ENCODE measurements around the gene OSR1.
A peak's percentile ranks its signal among the peaks of the same experiment; 100 is the strongest.
"Not testable (repeated sequence)": the region's sequence is repeated elsewhere in the genome, so short reads cannot be mapped to it uniquely, and the experiment has no call there.

OSR1 gene

DNA sequence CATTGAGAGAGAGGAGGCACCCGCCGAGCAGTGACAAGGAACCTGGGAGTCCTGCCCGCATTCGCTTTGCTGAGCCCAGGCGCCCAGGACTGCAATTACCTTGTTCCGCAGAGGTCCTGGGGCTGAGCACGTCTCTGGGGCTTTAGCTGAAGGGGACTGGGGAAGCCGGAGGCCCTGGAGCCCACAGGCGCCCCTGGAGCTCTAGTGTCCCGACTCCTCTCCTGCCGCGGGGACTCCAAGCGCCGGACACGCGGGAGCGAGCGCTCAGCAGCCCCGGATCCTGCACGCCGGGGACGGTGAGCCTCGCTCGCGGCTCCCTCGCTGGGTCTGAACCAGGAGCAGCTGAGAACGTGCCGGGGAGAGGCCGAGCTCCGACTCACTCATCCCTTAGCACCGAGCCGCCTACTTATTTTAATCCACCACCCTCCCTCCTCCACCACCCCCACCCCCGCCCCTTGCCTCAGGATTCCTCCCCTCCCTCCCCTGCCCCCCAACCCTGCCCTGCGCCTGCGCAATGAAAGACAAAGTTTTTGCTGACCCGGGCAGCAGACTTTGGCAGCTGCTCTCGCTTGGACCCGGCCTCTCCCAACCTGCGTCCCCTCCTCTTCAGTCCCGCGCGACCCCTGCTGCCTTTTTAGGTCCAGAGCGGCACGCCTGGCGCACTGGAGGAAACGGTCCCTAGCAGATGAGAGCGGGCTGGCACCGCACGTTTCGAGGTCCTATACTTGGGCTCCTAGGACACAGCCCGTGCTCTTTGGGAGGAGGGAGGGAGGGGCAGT is at the start of gene OSR1:
TSS of gene OSR1 (minus strand) at position 382 of the 779 bp plus-strand sequence. CDS start 4,818 bp downstream, outside the sequence.
- DNase-seq, result no peak

DNA sequence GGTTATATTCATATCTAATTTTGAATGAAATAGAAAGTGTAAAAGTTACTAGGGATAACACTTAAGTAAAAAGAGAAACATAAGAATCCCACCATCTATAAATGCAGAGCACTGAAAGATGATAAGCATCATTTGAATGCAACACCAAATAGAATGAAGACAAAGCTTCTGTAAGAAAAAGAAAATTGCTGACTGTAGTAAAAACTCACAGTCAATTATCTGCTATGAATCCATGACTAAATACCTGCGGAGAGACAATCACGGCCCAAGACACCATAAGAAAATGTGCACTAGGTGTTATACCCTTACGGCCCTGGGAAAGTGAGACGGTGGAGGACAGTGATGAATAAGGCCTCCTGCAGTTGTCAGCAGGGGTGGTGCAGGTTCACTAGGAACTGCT is 45.4 kb upstream of the OSR1 start:
- no peak for DNase-seq

DNA sequence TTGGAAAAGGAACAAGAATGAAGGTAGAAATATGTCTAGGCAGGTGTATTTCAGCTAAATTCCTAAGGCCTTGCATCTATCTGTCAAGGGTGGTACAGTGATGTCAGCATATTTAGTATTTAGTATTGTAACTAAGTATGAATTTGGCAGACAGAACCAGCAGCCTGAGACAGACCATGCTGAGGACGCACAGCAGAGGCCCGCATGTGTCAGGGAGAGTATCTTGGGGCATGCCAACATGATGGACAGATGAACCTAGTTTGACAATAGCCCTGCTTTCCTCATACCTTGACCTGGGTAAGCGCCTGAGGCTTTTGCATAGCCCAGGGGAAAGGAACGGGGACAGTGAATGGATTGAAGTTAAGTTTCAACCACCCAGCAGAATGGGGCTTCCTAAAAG is 33.8 kb upstream of the OSR1 start:
- no peak for DNase-seq

DNA sequence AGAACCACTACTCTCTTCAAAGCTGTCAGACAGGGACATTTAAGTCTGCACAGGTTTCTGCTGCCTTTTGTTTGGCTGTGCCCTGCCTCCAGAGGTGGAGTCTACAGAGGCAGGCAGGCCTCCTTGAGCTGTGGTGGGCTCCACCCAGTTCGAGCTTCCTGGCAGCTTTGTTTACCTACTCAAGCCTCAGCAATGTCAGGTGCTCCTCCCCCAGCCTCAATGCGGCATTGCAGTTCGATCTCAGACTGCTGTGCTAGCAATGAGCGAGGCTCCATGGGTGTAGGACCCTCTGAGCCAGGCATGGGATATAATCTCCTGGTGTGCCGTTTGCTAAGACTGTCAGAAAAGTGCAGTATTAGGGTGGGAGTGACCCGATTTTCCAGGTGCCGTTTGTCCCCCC is 31.0 kb upstream of the OSR1 start:
- not testable (repeated sequence) for DNase-seq

DNA sequence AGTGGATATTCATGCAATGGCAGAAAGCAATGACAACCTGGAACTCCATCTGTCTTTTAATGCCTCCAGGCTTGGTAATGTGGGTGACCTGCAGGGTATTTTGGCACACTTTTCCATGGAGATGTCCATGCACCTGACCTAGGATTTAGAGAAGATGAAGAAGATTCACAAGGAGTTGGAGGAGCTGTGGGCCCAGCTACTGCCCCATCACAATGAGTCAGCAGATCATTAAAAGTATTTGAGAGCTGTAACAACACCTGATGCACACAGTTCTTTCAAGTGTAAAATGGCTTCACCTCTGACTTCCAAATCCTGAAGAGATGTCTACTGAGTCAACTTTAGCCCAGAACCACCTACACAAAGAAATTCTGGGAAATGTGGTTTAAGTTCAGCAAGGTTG is 22.1 kb upstream of the OSR1 start:
- no peak for DNase-seq

DNA sequence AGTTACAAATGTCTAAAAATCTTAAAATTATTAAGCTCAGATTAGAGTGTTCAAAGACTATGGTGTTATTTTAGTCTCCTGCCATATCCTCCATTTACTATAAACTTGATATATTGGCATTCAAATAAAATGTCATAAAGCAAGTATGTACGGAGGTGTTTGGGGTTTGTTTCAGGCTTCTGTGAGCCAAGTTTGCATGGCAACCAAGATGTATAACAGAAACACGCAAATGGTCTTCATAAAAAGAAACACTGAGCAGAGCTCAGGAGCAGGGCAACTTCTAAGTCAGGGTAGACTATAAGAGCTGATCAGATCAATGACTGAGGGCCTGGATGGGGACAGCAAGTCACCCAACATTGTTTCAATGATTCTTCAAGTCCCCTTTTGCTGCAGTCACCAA is 20.5 kb upstream of the OSR1 start:
- DNase-seq, result no peak

DNA sequence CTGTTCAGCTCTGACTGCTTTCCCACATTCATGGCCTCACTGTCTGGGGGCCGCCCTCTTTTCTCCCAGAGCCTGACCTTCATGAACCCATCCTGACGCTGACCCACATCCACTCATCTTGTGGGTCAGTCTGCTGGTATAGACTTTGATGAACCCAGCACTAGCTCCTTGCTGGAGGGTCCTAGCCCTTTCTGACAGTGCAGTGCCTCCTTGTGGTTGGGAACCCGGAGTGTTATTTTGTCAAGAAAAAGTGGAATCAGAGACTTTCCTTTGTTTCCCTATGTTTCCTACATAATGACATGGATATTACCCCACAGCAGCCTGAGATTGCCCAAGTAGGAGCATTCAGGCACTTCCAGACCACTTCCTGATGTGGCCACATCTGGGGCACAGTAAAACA is 19.3 kb upstream of the OSR1 start:
- no peak for DNase-seq

DNA sequence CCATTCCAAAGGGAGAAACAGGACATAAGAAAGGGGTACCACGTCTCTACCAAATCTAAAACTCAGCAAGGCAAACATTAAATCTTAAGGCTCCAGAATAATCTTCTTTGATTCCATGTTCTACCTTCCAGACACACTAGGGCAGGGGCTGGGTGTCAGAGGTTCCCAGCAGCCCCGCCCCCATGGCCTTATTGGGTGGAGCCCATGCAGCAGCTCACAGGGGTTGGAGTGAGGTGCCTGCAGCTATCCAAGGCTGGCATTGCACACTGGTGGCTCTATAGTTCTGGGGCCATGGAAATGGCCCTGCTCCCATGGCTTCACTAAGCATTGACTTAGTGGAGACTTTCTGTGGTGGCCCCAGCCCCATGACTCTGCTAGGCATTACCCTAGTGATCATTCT is 14.9 kb upstream of the OSR1 start:
- no peak for DNase-seq

DNA sequence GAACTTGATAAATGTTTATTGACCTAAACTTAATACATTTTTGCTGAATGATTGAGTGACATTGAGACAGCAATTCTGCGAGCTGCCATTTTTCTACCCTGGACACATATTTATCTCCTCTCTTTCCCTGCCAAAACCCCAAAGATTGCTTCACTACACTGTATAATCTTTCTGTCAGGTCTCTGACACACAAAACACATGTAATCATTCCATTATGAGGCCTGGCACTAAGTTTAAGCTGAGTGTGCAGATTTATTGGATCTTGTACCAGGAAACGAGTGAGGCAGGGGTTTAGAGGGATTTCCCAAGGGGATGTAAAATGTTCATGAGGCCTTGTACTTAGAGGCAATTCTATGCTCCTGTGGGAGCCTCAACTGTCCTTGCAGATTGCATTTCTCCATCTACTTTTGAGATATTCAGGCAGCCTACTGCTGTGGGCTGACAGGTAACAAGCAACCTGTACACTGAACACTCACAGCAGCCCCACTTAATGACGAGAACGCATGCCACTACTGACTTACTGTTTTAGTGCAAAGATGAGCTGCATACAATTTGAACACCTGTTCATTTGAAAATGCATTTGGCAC is 13.7 kb upstream of the OSR1 start:
- no peak for DNase-seq

DNA sequence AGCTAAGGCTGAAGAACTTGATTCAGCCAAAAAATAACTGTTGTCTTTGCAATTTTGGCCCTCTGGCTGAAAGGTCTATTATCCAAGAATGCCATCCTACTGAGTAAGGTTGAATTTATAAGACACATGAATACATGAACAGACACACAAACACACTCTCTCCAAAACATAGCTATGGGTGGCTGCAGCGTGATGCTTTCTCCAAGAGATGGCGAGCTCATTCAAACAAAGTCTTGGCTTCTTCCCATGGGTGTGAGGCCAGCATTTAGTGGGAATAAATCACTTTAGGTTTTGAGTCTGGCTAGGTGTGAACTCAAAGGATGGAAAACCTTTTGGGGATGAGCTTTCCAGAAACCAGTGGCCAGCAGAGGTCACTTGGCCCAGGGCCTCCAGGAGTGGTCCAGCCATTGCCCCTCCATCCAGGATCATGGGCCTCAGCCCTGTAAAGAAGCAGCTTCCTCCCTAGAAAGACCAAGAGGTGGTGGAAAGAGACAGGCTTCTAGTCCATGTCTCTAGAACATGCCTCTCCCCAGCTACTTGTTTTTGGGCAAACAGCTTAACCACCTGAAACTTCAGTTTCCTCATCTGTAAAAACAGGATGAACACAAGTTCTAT is 11.0 kb upstream of the OSR1 start:
- DNase-seq, result no peak

DNA sequence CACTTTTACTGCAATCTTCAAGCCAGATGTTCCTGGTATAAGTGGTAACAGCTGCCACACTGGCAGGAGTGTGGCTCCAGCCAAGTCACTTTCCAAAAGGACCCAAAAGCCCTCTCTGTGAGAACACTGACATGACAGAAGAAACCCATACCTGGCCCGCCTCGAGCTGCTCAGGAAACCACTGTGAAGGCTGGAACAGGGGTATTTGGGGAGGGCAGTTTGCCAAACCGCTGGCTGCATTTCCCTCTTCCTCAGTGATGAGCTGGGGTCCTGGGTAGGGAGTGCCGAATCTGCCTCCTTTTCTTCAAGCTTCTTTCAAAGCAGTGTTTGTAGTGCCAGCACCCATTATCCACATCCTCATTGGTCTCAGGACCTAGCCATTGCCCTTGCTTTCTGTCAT is 10.3 kb upstream of the OSR1 start:
- DNase-seq, result no peak

DNA sequence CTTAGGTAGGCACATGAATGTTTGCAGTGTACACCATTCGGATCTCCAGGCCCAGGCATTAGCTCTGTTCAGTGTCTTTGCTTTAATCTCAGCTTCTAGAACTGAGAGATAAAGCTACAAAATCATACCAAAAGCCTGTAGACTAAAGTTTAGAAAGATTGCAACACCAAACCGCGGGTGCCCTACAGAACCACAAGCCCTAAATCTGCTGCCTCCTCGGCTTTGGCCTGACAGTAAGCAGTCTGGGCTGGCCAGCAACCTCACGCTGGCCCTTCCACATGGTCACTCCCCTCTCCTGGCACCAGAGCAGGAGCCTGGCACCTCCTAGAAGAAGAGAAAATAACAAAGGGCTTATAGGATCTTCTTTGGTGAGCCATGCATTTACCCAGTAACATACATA is 8.9 kb upstream of the OSR1 start:
- DNase-seq, result no peak

DNA sequence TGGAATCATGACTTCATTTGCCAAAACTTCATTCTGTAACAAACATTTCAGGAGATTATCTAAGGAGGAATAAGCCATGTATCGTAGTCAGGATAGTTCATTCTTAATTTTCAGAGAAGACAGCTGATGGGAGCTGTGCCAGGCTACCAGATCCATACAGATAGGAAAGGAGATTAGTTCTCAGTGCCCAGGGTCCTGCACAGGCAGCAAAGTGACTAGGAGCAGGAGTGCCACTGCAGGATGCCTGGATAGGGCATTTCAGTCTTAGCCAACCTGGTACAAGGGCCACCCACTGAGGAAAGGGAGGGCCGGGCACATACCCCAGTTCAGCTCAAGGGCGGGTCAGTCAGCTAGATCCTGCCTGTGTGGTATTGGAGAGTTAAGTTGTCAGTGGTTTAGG is 6.7 kb upstream of the OSR1 start:
- DNase-seq, result no peak

DNA sequence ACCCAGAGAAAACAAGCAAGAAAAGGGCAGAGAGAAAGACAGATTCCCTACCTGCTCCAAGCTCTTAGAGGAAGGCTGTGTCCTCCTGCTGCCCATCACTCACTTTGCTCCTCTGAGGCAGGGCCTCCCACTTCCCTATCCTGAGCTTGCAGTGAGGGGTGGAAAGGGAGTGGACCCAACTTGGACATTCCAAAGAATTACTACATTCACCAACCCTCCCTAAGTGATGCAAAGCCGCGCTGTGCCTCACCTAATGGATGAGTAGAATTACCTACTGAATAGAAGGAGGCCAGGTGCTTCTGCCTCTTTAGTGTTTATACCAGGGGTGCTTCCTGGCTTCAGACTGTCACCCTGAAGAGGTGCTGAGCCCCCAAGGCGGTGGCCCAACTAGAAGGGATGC is 5.6 kb upstream of the OSR1 start:
- no peak for DNase-seq

DNA sequence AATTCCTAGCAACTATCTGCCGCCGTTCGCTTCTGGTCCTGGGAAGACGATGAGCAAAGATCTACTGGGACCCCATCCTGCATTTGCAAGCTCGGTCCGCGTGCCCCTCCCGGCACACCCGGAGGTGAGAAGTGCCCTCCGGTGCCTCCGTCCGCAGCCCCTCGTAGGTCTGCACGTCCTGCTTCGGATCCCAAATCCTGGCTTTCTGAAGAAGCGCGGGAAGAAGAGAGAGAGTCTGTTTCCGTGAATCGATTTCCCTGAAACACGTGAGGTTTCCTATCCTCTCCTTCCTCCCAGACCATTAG is 5.0 kb upstream of the OSR1 start:
- no peak for DNase-seq

DNA sequence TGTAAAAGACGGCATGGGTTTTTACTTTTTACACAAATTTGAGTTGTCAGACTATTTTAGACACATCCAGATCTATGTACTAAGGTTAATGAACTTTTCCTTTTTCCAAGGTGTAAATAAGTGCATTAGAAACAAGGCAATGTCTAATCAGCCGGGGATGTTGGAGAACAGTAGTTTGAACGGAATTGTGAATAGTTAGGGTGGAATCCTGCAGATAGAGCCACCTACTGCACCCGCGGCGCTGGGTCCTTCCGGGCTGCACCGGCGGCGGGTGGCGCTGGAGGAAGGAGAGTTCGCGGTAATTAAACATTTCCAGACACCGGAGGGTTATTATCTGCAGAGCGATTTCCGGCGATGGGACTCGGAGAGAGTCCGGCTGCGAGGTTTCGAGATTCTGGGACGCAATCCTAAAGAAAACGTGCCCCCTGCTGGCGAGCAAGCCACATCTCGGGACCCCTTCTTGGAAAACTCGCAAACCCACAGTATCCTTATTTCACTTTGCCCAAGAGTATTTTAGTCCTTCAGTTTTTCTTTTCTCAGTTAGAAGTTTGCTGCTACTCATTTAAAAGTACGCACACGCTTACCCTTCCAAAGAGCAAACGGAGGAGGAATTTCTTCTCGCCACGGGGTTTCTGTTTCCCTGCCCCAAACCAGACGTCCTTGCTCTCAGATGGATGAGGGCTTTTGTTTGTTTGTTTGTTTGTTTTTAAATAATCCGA is 4.5 kb upstream of the OSR1 start:
- DNase-seq, result peak; percentile 30 to 72

DNA sequence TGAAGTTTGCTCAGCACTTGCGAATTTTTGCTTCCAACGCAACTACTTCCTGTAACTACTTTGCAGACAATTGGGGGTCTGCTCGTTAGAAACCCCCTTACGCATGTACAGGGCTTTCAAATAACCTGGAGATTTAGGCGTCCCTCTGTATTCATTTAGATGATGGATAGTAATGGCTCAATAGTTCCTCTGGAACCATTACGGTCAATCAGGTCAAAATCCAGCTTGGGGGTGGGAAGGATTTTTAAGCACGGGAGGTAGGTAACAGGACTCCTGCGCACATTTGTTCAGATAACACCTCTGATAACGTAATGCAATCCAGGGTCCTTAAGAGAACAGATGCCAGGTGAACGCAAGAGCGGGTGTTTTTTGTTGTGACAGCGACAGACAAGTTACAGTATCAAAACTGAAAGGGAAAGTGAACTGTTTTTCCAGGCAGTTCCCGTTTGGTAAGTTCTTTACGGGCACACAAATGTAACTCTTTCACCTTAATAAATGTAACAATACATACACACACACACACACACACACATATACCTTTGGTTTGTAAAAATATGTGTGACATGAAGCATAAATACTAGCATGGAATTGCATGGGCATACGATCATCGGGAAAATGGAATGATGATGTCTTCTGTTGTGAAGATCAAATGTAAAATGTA is 3.8 kb upstream of the OSR1 start:
- DNase-seq, result no peak

DNA sequence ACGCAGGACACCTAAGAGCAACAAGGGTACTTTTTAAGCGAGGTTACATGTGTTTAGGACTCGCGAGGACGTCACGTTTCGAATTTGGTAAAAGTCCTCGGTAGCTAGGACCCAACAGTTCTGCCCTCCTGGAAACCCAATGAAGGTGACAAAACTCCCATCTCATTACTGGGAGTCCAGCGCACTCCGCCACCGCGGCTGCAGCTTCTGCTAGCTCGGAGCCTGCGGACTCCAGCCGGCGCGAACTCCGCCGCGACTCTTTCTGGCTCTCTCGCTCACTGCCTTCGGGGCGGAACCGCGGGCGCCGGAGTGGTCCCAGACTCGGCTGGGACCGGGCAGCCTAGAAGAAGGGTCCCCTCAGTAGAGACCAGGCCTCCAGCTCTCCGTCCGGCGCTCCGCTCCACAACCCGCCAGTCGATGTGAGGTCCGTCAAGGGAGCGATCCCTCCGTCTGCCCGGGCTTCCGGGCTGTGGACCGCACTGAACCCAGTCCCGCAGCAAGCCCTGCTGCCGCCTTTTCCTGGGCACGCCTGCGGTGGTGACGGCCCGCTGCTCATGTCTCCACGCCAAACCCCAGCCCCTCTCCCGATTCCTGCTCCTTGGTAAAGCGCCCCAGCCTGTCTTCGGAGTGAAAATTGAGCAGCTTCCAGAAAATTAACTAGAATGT is 3.0 kb upstream of the OSR1 start:
- no peak for DNase-seq

DNA sequence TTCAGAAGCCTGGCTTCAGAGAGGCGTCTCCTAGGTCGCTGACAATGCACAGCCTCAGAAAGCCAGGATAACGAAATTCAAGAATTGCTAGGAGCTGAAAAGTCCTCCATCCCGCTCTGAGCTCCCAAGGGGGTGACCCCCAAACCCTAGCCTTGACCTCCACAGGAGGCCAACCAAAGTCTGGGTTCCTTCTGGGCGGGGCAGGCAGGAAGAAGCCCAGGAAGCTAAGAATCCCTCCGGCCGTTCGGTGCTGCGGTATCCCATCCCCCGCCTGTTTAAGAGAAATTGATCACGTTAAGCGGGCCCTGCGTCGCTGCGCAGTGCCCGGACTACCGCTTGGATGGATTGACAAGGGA is 2.5 kb upstream of the OSR1 start:
- DNase-seq, result no peak

DNA sequence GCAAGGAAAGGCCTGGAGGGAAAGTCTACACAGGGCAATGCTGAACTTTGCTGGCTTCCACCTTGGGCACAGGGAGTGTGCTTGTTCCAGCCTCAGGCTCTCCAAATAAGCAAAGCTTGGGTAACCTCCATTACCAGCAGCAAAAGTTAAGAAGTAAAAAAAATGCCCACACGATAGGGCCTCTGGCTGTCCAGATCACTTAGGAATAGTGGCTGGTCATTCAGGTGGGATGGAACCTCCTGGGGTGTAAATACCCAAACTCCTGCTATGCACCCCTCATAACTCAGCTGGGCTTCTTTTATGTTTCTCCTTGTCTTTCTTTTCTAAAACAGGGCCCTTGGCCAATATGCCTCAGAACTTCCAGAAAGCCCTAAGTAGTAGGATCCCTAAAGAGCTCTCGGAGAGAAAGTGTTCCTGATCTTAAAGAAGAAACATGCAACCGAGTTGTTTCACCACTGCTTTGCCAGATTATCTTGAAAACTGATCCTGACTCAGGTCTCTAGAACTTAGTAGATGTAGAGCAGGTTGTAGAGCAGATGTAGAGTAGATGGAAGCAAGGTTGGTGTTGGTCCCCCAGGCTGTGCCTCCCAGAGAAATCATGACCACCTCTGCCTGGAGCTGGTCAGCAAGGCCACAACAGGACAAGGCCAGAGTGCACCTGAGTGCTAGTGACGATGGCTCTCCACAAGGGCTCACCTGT is 2.0 kb upstream of the OSR1 start:
- DNase-seq, result no peak

DNA sequence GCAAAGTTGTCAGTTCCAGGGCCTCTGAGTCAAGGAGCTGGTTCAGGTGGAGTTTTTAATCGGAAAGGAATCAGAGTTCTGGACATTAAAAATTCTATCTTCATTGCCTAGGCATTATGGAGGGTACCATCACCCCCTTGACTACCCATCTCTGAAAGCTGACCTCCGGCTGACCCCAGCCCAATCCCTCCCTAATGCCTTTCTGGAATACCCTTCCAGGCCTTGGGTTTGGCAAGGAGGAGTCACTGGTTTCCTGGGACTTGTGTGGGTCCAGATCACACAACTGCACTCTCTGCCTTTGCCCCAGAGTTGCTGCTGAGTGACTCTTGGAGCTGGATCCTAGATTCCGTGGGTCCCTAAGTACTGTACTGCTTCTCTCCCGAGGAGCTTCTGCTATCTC is 1.0 kb upstream of the OSR1 start:
- no peak for DNase-seq

DNA sequence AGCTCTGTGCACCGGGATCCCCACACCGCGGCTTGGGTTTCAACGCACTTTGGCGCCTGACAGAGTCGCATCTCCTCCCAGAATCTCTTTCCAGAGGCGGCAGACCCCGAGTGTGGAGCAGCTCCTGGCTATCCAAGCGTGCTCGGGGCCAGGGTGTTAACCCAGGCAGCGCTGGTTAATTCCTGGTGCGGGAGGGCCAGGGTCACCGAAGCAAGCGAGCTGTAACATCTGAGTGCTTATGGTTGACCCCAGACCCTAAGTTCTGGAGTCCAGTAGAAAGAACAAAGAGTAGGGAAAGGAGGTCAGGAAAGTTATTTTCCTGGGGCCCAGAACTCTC is 566 bp upstream of the OSR1 start:
- no peak for DNase-seq

All from NCI-H1930 (cell line).